Suprapubic skin (tissue), 4 donors: ENCODE results near the gene UPF2. TPM values are rescaled to one million over a fixed set of nuclear protein-coding genes. Genes with fewer than 3 reads are reported as not detected.
A peak's percentile ranks its signal among the peaks of the same experiment; 100 is the strongest.

Experiments
- DNase-seq, 2 donors: peaks; one replicate each; pipeline ENCODE4 v3.0.0-alpha.2; 2019; ENCODE audit warnings: low spot score in 2 of 2
- H3K27ac ChIP-seq: fragments of 200-600 bp; sonication (generic); one replicate; pipeline ENCODE4 v1.5.1; 2019
- H3K27me3 ChIP-seq: fragments of 200-600 bp; sonication (generic); one replicate; pipeline ENCODE4 v1.5.1; 2019
- H3K36me3 ChIP-seq: fragments of 200-600 bp; sonication (generic); one replicate; pipeline ENCODE4 v1.5.1; 2019
- H3K4me1 ChIP-seq: fragments of 200-600 bp; sonication (generic); one replicate; pipeline ENCODE4 v1.5.1; 2019
- H3K4me3 ChIP-seq: fragments of 200-600 bp; sonication (generic); one replicate; pipeline ENCODE4 v1.5.1; 2019; ENCODE audit warnings: mild to moderate bottlenecking
- H3K9me3 ChIP-seq: fragments of 200-600 bp; sonication (generic); one replicate; pipeline ENCODE4 v1.5.1; 2019
- CTCF ChIP-seq, 2 donors: fragments of 200-600 bp in 1 of 2; fragments of 450-650 bp in 1 of 2; sonication (generic) in 1 of 2; IDR thresholded peaks; one replicate each; pipeline ENCODE4 v1.5.1; 2016 to 2019; ENCODE audit warnings: antibody characterized with exemption in 2 of 2, mild to moderate bottlenecking in 1 of 2, moderate library complexity in 1 of 2
- EP300 ChIP-seq: sonication (generic); formaldehyde crosslinking; IDR thresholded peaks from one replicate; pipeline ENCODE4 v1.6.1; 2017; ENCODE audit warnings: antibody characterized with exemption
- POLR2A ChIP-seq, 2 donors: fragments of 450-650 bp; IDR thresholded peaks; one replicate each; pipeline ENCODE4 v1.6.1; 2017; ENCODE audit warnings: antibody characterized with exemption in 2 of 2, mild to moderate bottlenecking in 2 of 2, moderate library complexity in 2 of 2
- POLR2AphosphoS5 ChIP-seq, 3 donors: sonication (generic); formaldehyde crosslinking; IDR thresholded peaks; one replicate each; pipeline ENCODE4 v1.6.1; 2017; ENCODE audit warnings: antibody characterized with exemption in 3 of 3
- WGBS: methylation state at CpG from one replicate; pipeline ENCODE4 v1.1.5; 2018; 5-methylcytosine and 5-hydroxymethylcytosine counted together
- total RNA-seq, 4 donors: library from RNA; depleted of rRNA; stranded (reverse); fragments of >200 nt; gene quantifications; one replicate each; pipeline ENCODE4 v1.1.0, GENCODE V29; 2016

UPF2 gene
- total RNA-seq, 4 donors from 2014 or later = 15.6 to 31.9 (median 16.1) TPM

DNA sequence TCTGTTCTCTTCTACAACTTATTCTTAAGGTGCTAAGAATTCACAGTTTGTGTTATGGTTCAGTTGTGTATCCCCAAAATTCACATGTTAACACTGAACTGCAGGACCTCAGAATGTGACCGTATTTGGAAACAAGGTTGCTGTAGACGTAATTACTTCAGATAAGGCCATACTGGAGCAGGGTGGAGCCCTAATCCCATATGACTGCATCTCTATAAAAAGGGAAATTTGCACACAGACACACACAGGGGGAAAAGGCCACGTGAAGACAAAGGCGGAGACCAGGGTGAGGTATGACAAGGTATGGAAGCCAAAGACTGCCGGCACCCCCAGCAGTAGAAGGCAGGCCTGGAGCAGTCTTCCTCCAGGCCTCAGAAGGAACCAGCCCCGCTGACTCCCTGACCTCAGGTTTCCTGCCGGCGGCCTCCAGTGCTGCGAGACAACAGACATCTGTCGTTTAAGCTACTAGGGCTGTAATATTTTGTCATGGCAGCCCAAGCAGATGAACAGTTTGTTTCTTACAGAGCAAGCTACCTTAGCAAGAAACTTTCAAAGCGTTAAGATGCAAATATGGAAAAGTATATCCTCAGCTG, 120.7 kb downstream of the UPF2 start:
- WGBS = 79% methylated on average over 11 of the region's 11 CpGs
- no peak for DNase-seq
- H3K27me3 ChIP-seq = no peaks in the 10 kb centered on the region
- H3K4me3 ChIP-seq = no peak overlapping the region
- H3K4me1 ChIP-seq = no peaks in the 10 kb centered on the region
- TF ChIP-seq POLR2AphosphoS5 (IDR thresholded peaks at IDR 0.05) = no peak
- TF ChIP-seq CTCF (IDR thresholded peaks at IDR 0.05) = no peak
- TF ChIP-seq EP300 = no peak
- no peak for TF ChIP-seq POLR2A (IDR thresholded peaks at IDR 0.05)
- H3K36me3 ChIP-seq = peaks cover 68% of the 10 kb centered on the region
- H3K9me3 ChIP-seq = no peaks in the 10 kb centered on the region
- H3K27ac ChIP-seq = no peak overlapping the region

GRCh38 chr10:11919271-11919670, 123.3 kb downstream of the UPF2 start:
- 80% methylated on average over 7 of the region's 7 CpGs for WGBS
- H3K4me1 ChIP-seq = no peaks in the 10 kb centered on the region
- no peaks in the 10 kb centered on the region for H3K27me3 ChIP-seq
- peaks cover 42% of the 10 kb centered on the region for H3K36me3 ChIP-seq
- TF ChIP-seq CTCF (IDR thresholded peaks at IDR 0.05) = no peak
- TF ChIP-seq EP300 = no peak
- no peak for TF ChIP-seq POLR2A (IDR thresholded peaks at IDR 0.05)
- TF ChIP-seq POLR2AphosphoS5 (IDR thresholded peaks at IDR 0.05) = no peak
- no peak overlapping the region for H3K27ac ChIP-seq
- no peak for DNase-seq
- H3K9me3 ChIP-seq = no peaks in the 10 kb centered on the region
- H3K4me3 ChIP-seq = no peak overlapping the region

DNA sequence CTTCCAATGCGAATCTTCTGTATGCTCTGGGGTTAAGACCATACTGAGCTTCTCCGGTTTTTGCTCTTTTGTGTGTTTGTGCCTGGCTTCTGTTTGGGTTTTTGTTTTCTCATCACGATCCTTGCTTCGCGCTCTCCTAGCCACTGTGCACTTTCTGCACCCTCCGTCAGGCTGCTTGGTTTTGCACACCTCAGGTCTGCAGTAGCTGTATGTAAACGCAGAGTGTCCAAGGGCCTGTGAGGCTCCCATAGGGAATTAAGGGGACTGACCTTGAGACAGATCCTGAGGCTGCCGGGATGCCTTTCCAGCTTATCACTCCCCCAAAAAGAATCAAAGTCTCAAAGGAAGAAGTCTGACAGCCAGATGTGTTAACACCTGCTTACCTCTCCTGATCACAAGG, 124.2 kb downstream of the UPF2 start:
- TF ChIP-seq POLR2AphosphoS5 (IDR thresholded peaks at IDR 0.05) = no peak
- no peak for TF ChIP-seq CTCF (IDR thresholded peaks at IDR 0.05)
- no peak for TF ChIP-seq POLR2A (IDR thresholded peaks at IDR 0.05)
- TF ChIP-seq EP300 = no peak
- WGBS = 81% methylated on average over 8 of the region's 8 CpGs
- no peaks in the 10 kb centered on the region for H3K27me3 ChIP-seq
- no peak overlapping the region for H3K27ac ChIP-seq
- no peak for DNase-seq
- no peaks in the 10 kb centered on the region for H3K9me3 ChIP-seq
- H3K4me3 ChIP-seq = no peak overlapping the region
- H3K4me1 ChIP-seq = no peaks in the 10 kb centered on the region
- H3K36me3 ChIP-seq = peaks cover 35% of the 10 kb centered on the region

DNA sequence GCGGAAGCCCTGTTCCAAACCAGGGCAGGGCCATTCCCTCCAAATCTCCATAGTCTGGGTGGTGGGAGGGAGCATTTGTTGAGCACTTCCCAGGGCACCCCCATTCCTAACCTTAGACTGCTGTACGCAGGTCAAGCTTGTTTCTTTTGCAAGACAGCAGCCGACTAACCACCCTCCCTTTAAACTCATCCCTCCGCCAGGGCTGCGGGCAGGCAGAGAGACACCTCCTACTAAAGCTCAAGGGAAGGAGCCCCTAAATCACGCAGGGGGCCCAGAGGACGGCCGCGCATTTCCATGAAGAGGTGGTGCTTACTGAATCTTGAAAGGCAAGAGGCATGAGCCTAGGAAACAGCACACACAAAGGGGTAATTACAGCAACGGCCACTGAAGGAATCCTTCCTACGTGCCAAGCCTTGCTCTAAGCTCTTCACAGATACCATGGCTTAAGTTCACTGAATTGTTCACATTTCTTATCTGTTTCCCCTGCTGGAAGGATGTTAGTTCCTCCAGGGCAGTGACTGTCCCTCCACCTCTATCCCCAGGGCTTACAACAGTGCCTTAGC, 129.4 kb downstream of the UPF2 start:
- 49% methylated on average over 11 of the region's 11 CpGs for WGBS
- no peaks in the 10 kb centered on the region for H3K36me3 ChIP-seq
- H3K9me3 ChIP-seq = no peaks in the 10 kb centered on the region
- no peaks in the 10 kb centered on the region for H3K4me1 ChIP-seq
- no peaks in the 10 kb centered on the region for H3K27me3 ChIP-seq
- TF ChIP-seq CTCF (IDR thresholded peaks at IDR 0.05) = no peak
- TF ChIP-seq POLR2AphosphoS5 (IDR thresholded peaks at IDR 0.05) = no peak
- TF ChIP-seq POLR2A (IDR thresholded peaks at IDR 0.05) = no peak
- TF ChIP-seq EP300 = no peak
- no peak overlapping the region for H3K4me3 ChIP-seq
- peak in 1 of 2 donors; percentile 69 for DNase-seq
- no peak overlapping the region for H3K27ac ChIP-seq

GRCh38 chr10:11910102-11910501, 132.5 kb downstream of the UPF2 start:
- Histone ChIP-seq H3K4me3 (no peak overlapping the region), H3K36me3 (no peaks in the 10 kb centered on the region), H3K27me3 (no peaks in the 10 kb centered on the region), H3K9me3 (no peaks in the 10 kb centered on the region), H3K27ac (no peak overlapping the region), H3K4me1 (no peaks in the 10 kb centered on the region)
- DNase-seq = peak in 1 of 2 donors; percentile 63
- TF ChIP-seq POLR2A (IDR thresholded peaks at IDR 0.05) = no peak
- no peak for TF ChIP-seq CTCF (IDR thresholded peaks at IDR 0.05)
- no peak for TF ChIP-seq EP300
- no peak for TF ChIP-seq POLR2AphosphoS5 (IDR thresholded peaks at IDR 0.05)
- WGBS = 91% methylated on average over 10 of the region's 10 CpGs
